ENCODE results near the gene CTAGE1.

The CTAGE1 gene

GRCh38 chr18:22459491-22459890 lies 41.8 kb upstream of the CTAGE1 start:
- Histone ChIP-seq H2AK5ac (ENCODE audit: low read depth, low read length) (no peak overlapping the region), H3K27ac (replicated peaks; ENCODE audit: low read length) (no peak overlapping the region), H3K4me2 (ENCODE audit: insufficient read depth, low read length, poor library complexity, severe bottlenecking) (no peak overlapping the region), H3K23ac (ENCODE audit: low read depth, low read length, poor library complexity) (no peak overlapping the region), H3K9me3 (replicated peaks in 1 of 2; ENCODE audit: control insufficient read depth in 2 of 2, insufficient read depth in 1 of 2, low read depth in 1 of 2, low read length in 2 of 2) (no peaks in the 10 kb centered on the region), H4K91ac (ENCODE audit: low read depth, low read length, poor library complexity) (no peak overlapping the region), H2AFZ (ENCODE audit: low read length) (no peak overlapping the region), H3K18ac (ENCODE audit: low read length) (no peak overlapping the region), H2BK12ac (ENCODE audit: low read length) (no peak overlapping the region), H2BK15ac (ENCODE audit: low read length) (no peak overlapping the region), H3K14ac (ENCODE audit: low read length) (no peak overlapping the region), H4K8ac (ENCODE audit: low read depth, low read length) (no peak overlapping the region), H2BK120ac (ENCODE audit: low read depth, low read length) (no peak overlapping the region), H2BK5ac (ENCODE audit: low read length) (no peak overlapping the region), H3K4ac (ENCODE audit: low read length) (no peak overlapping the region), H3K9ac (ENCODE audit: low read depth, low read length, poor library complexity) (no peak overlapping the region), H3K36me3 (replicated peaks in 1 of 2; ENCODE audit: control insufficient read depth in 2 of 2, insufficient read depth in 2 of 2, low read length in 2 of 2) (peaks cover 0 to 2% of the 10 kb centered on the region in 2 donors), H3K27me3 (ENCODE audit: control insufficient read depth in 3 of 3, insufficient read depth in 3 of 3, low read depth in 1 of 3, low read length in 3 of 3) (peaks cover 0 to 3% (median 0%) of the 10 kb centered on the region in 3 experiments), H3K79me1 (ENCODE audit: low read depth, low read length) (no peaks in the 10 kb centered on the region), H3K4me1 (ENCODE audit: control insufficient read depth in 2 of 2, insufficient read depth in 1 of 2, low read depth in 1 of 2, low read length in 2 of 2) (peaks cover 0 to 10% of the 10 kb centered on the region in 2 donors), H3K4me3 (ENCODE audit: low read length in 2 of 2) (no peak overlapping the region)
- DNase-seq (ENCODE audit: low spot score), result no peak
- no CpG with 5 or more reads among the region's 2 CpGs for WGBS, 2 donors (ENCODE audit: extremely low coverage in 2 of 2, insufficient read length in 2 of 2, insufficient replicate concordance in 1 of 2)

- Histone ChIP-seq H3K27ac (replicated peaks; ENCODE audit: low read length) (no peak overlapping the region), H3K4me1 (ENCODE audit: control insufficient read depth in 2 of 2, insufficient read depth in 1 of 2, low read depth in 1 of 2, low read length in 2 of 2) (peaks cover 0 to 12% of the 10 kb centered on the region in 2 donors), H3K4me3 (ENCODE audit: low read length in 2 of 2) (no peak overlapping the region)
These were observed 39.8 kb upstream of the CTAGE1 start for GRCh38 chr18:22457524-22457923.

GRCh38 chr18:22456547-22456946 lies 38.8 kb upstream of the CTAGE1 start:
- Histone ChIP-seq H4K8ac (ENCODE audit: low read depth, low read length) (no peak overlapping the region), H3K4ac (ENCODE audit: low read length) (no peak overlapping the region), H3K14ac (ENCODE audit: low read length) (no peak overlapping the region), H2BK12ac (ENCODE audit: low read length) (no peak overlapping the region), H3K36me3 (replicated peaks in 1 of 2; ENCODE audit: control insufficient read depth in 2 of 2, insufficient read depth in 2 of 2, low read length in 2 of 2) (no peaks in the 10 kb centered on the region), H2AK5ac (ENCODE audit: low read depth, low read length) (no peak overlapping the region), H3K4me3 (ENCODE audit: low read length in 2 of 2) (no peak overlapping the region), H3K4me2 (ENCODE audit: insufficient read depth, low read length, poor library complexity, severe bottlenecking) (no peak overlapping the region), H3K9ac (ENCODE audit: low read depth, low read length, poor library complexity) (no peak overlapping the region), H2AFZ (ENCODE audit: low read length) (no peak overlapping the region), H3K23ac (ENCODE audit: low read depth, low read length, poor library complexity) (no peak overlapping the region), H3K79me1 (ENCODE audit: low read depth, low read length) (no peaks in the 10 kb centered on the region), H4K91ac (ENCODE audit: low read depth, low read length, poor library complexity) (no peak overlapping the region), H3K4me1 (ENCODE audit: control insufficient read depth in 2 of 2, insufficient read depth in 1 of 2, low read depth in 1 of 2, low read length in 2 of 2) (peaks cover 0 to 12% of the 10 kb centered on the region in 2 donors), H2BK5ac (ENCODE audit: low read length) (no peak overlapping the region), H3K27me3 (ENCODE audit: control insufficient read depth in 3 of 3, insufficient read depth in 3 of 3, low read depth in 1 of 3, low read length in 3 of 3) (peaks cover 0 to 3% (median 0%) of the 10 kb centered on the region in 3 experiments), H2BK120ac (ENCODE audit: low read depth, low read length) (no peak overlapping the region), H3K27ac (replicated peaks; ENCODE audit: low read length) (no peak overlapping the region), H3K9me3 (replicated peaks in 1 of 2; ENCODE audit: control insufficient read depth in 2 of 2, insufficient read depth in 1 of 2, low read depth in 1 of 2, low read length in 2 of 2) (no peaks in the 10 kb centered on the region), H2BK15ac (ENCODE audit: low read length) (no peak overlapping the region), H3K18ac (ENCODE audit: low read length) (no peak overlapping the region)
- WGBS, 2 donors (ENCODE audit: extremely low coverage in 2 of 2, insufficient read length in 2 of 2, insufficient replicate concordance in 1 of 2), result no CpG with 5 or more reads among the region's 6 CpGs
- no peak for DNase-seq (ENCODE audit: low spot score)

More at GRCh38 chr18:22457524-22457923, 39.8 kb upstream of the CTAGE1 start:
- Histone ChIP-seq H2BK5ac (ENCODE audit: low read length) (no peak overlapping the region), H3K4me2 (ENCODE audit: insufficient read depth, low read length, poor library complexity, severe bottlenecking) (no peak overlapping the region), H2AFZ (ENCODE audit: low read length) (no peak overlapping the region), H3K18ac (ENCODE audit: low read length) (peak overlapping the region; percentile 67), H3K9ac (ENCODE audit: low read depth, low read length, poor library complexity) (no peak overlapping the region), H3K36me3 (replicated peaks in 1 of 2; ENCODE audit: control insufficient read depth in 2 of 2, insufficient read depth in 2 of 2, low read length in 2 of 2) (no peaks in the 10 kb centered on the region), H3K4ac (ENCODE audit: low read length) (no peak overlapping the region), H4K91ac (ENCODE audit: low read depth, low read length, poor library complexity) (no peak overlapping the region), H3K27me3 (ENCODE audit: control insufficient read depth in 3 of 3, insufficient read depth in 3 of 3, low read depth in 1 of 3, low read length in 3 of 3) (peaks cover 0 to 3% (median 0%) of the 10 kb centered on the region in 3 experiments), H3K9me3 (replicated peaks in 1 of 2; ENCODE audit: control insufficient read depth in 2 of 2, insufficient read depth in 1 of 2, low read depth in 1 of 2, low read length in 2 of 2) (no peaks in the 10 kb centered on the region), H2AK5ac (ENCODE audit: low read depth, low read length) (peak overlapping the region; percentile 37), H3K14ac (ENCODE audit: low read length) (no peak overlapping the region), H2BK15ac (ENCODE audit: low read length) (no peak overlapping the region), H4K8ac (ENCODE audit: low read depth, low read length) (no peak overlapping the region), H2BK120ac (ENCODE audit: low read depth, low read length) (no peak overlapping the region), H3K23ac (ENCODE audit: low read depth, low read length, poor library complexity) (no peak overlapping the region), H3K79me1 (ENCODE audit: low read depth, low read length) (no peaks in the 10 kb centered on the region), H2BK12ac (ENCODE audit: low read length) (no peak overlapping the region)
- WGBS, 2 donors (ENCODE audit: extremely low coverage in 2 of 2, insufficient read length in 2 of 2, insufficient replicate concordance in 1 of 2), result no CpG with 5 or more reads among the region's 8 CpGs
- DNase-seq (ENCODE audit: low spot score), result no peak

- H3K4me3 ChIP-seq (ENCODE audit: low read length in 2 of 2), result no peak overlapping the region
- H3K18ac ChIP-seq (ENCODE audit: low read length), result no peak overlapping the region
- no peak overlapping the region for H2BK12ac ChIP-seq (ENCODE audit: low read length)
- no peak for DNase-seq (ENCODE audit: low spot score)
- no peak overlapping the region for H2AK5ac ChIP-seq (ENCODE audit: low read depth, low read length)
- no peaks in the 10 kb centered on the region for H3K9me3 ChIP-seq (replicated peaks in 1 of 2; ENCODE audit: control insufficient read depth in 2 of 2, insufficient read depth in 1 of 2, low read depth in 1 of 2, low read length in 2 of 2)
- no peak overlapping the region for H3K4ac ChIP-seq (ENCODE audit: low read length)
- H2BK5ac ChIP-seq (ENCODE audit: low read length), result no peak overlapping the region
- no peak overlapping the region for H4K91ac ChIP-seq (ENCODE audit: low read depth, low read length, poor library complexity)
- H2BK15ac ChIP-seq (ENCODE audit: low read length), result no peak overlapping the region
- H3K27me3 ChIP-seq (ENCODE audit: control insufficient read depth in 3 of 3, insufficient read depth in 3 of 3, low read depth in 1 of 3, low read length in 3 of 3), result peaks cover 0 to 3% (median 0%) of the 10 kb centered on the region in 3 experiments
- H3K36me3 ChIP-seq (replicated peaks in 1 of 2; ENCODE audit: control insufficient read depth in 2 of 2, insufficient read depth in 2 of 2, low read length in 2 of 2), result no peaks in the 10 kb centered on the region
- no peak overlapping the region for H4K8ac ChIP-seq (ENCODE audit: low read depth, low read length)
- H3K4me1 ChIP-seq (ENCODE audit: control insufficient read depth in 2 of 2, insufficient read depth in 1 of 2, low read depth in 1 of 2, low read length in 2 of 2), result peaks cover 0 to 12% of the 10 kb centered on the region in 2 donors
- H3K79me1 ChIP-seq (ENCODE audit: low read depth, low read length), result no peaks in the 10 kb centered on the region
- no peak overlapping the region for H3K14ac ChIP-seq (ENCODE audit: low read length)
- no CpG with 5 or more reads among the region's 6 CpGs for WGBS, 2 donors (ENCODE audit: extremely low coverage in 2 of 2, insufficient read length in 2 of 2, insufficient replicate concordance in 1 of 2)
- H2AFZ ChIP-seq (ENCODE audit: low read length), result no peak overlapping the region
- no peak overlapping the region for H3K4me2 ChIP-seq (ENCODE audit: insufficient read depth, low read length, poor library complexity, severe bottlenecking)
- H3K23ac ChIP-seq (ENCODE audit: low read depth, low read length, poor library complexity), result no peak overlapping the region
- no peak overlapping the region for H3K27ac ChIP-seq (replicated peaks; ENCODE audit: low read length)
- H2BK120ac ChIP-seq (ENCODE audit: low read depth, low read length), result no peak overlapping the region
- H3K9ac ChIP-seq (ENCODE audit: low read depth, low read length, poor library complexity), result no peak overlapping the region
These were observed 38.4 kb upstream of the CTAGE1 start for GRCh38 chr18:22456116-22456480.
